Measurements from ENCODE around the gene PTPRG. TPM values are rescaled to one million over a fixed set of nuclear protein-coding genes. Genes with fewer than 3 reads are reported as not detected.

PTPRG gene
- total and polyA plus RNA-seq, 12 donors: 6.3 to 119 (median 72.2) TPM

DNA sequence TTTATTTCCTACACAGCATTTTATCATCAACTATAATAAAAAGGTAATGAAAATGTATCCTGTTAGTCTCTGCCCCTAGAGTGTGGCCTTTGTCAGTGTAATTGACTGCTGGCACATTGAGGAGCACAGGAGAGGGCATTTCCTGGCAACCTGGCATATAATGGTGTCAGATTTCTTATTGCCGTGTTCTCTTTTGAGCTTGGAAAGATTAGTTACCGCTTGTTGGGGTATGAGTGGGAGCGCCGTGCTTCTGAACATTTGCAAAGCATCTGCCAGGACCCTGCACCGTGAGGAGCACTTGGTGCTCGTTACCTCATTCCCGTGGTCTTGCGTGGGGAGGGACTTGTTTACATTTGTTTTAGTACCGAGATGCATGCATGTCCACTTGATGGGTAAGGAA lies 124.4 kb downstream of the PTPRG start:
- WGBS, 4 donors: 85 to 92% (median 89%) methylated on average over 9 of the region's 9 CpGs
- Histone ChIP-seq H3K27me3 (no peaks in the 10 kb centered on the region), H3K36me3 (replicated peaks in 1 of 2) (no peaks in the 10 kb centered on the region), H3K4me1 (replicated peaks in 1 of 2) (peaks cover 0 to 9% of the 10 kb centered on the region in 2 donors), H3K4me3 (no peak overlapping the region), H3K9me3 (replicated peaks in 1 of 3) (no peaks in the 10 kb centered on the region), H3K27ac (no peak overlapping the region)
- intact Hi-C loops (cut with DNase I): no loop called here
- no peak for DNase-seq
- TF ChIP-seq, protein P1, sequence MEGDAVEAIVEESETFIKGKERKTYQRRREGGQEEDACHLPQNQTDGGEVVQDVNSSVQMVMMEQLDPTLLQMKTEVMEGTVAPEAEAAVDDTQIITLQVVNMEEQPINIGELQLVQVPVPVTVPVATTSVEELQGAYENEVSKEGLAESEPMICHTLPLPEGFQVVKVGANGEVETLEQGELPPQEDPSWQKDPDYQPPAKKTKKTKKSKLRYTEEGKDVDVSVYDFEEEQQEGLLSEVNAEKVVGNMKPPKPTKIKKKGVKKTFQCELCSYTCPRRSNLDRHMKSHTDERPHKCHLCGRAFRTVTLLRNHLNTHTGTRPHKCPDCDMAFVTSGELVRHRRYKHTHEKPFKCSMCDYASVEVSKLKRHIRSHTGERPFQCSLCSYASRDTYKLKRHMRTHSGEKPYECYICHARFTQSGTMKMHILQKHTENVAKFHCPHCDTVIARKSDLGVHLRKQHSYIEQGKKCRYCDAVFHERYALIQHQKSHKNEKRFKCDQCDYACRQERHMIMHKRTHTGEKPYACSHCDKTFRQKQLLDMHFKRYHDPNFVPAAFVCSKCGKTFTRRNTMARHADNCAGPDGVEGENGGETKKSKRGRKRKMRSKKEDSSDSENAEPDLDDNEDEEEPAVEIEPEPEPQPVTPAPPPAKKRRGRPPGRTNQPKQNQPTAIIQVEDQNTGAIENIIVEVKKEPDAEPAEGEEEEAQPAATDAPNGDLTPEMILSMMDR (IDR thresholded peaks at IDR 0.05): no peak
- no peak for TF ChIP-seq POLR2A (IDR thresholded peaks at IDR 0.05)

DNA sequence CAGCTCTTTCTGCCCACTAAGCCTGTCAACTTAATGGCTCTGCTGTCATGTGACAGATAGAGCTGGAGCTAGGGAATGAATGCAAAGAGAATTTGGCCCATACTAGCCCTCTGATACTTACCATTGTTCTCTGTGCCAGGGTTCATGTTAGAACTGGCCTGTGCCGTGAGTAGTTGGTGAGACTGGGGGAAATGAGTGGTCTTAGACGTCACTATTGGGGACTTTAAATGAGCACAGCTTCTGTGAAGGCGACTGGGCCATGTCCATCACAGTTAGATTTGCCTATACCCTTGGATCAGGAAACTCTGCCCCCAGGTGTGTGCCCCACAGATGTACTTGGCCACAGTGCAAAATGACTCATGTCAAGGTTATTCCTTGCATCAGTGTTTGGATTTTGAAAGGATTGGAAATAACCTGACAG lies 124.9 kb downstream of the PTPRG start:
- intact Hi-C loops (cut with DNase I): no loop called here
- no peaks in the 10 kb centered on the region for H3K27me3 ChIP-seq
- TF ChIP-seq POLR2A (IDR thresholded peaks at IDR 0.05): no peak
- TF ChIP-seq, protein P1 (IDR thresholded peaks at IDR 0.05): no peak
- no peak overlapping the region for H3K27ac ChIP-seq
- 66 to 79% (median 73%) methylated on average over 3 of the region's 3 CpGs for WGBS, 4 donors
- H3K9me3 ChIP-seq (replicated peaks in 1 of 3): no peaks in the 10 kb centered on the region
- peaks cover 0 to 9% of the 10 kb centered on the region in 2 donors for H3K4me1 ChIP-seq (replicated peaks in 1 of 2)
- no peak overlapping the region for H3K4me3 ChIP-seq
- DNase-seq: peak in 1 of 7 donors; percentile 13
- H3K36me3 ChIP-seq (replicated peaks in 1 of 2): no peaks in the 10 kb centered on the region

DNA sequence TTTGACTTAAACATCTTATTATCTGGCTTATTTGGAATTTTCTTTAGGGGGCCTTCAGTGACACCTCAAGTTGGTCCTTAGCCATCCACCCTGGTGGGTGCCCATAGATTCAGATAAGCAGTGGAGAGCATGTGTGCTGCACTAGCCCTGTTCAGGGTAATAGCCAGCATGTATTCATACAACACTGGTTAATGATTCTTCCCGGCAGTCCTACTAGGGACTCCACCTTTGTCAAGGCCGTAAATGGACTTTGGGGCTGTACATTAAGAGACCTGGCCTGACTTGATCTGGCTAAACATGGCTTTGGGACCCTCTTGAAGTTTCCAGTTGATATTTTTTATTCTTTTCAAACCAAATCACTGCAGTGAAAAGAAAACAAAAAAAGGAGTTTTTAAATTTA lies 125.8 kb downstream of the PTPRG start:
- Histone ChIP-seq H3K4me3 (no peak overlapping the region), H3K4me1 (replicated peaks in 1 of 2) (peaks cover 0 to 9% of the 10 kb centered on the region in 2 donors), H3K36me3 (replicated peaks in 1 of 2) (no peaks in the 10 kb centered on the region), H3K9me3 (replicated peaks in 1 of 3) (no peaks in the 10 kb centered on the region), H3K27ac (no peak overlapping the region), H3K27me3 (no peaks in the 10 kb centered on the region)
- intact Hi-C loops (cut with DNase I): no loop called here
- 78 to 98% (median 86%) methylated on average over 2 of the region's 2 CpGs for WGBS, 4 donors
- TF ChIP-seq, protein P1 (IDR thresholded peaks at IDR 0.05): no peak
- no peak for TF ChIP-seq POLR2A (IDR thresholded peaks at IDR 0.05)
- DNase-seq: no peak

DNA sequence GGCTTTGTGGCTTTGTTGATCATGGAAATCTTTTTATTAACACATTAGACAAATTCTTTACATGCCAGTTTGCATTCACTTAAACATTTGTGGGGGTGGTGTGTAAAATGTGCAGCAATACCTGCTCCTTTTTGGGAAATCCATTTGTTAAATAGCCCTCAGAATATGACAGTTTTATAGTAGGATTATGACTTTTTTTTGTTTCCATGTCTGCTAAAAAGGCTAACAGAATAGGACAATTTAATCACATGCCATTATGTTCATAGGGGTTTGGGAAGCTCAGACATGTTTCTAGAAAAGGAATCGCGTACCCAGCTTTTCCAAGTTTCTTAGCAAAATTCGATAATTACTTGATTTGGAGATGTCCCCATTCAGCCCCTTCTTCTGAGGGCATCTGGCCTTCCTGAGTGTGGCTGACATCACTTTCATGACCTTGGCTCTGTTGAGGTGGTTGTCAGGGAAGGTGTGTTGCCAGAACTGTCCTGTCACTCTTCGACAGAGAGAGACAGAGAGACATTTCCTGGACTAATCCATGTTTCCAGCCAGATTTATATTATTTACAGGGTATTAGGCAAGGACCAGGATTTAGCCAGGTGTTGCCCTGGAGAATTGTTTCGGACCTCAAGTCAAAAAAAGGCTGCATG lies 126.4 kb downstream of the PTPRG start:
- TF ChIP-seq, protein P1 (IDR thresholded peaks at IDR 0.05): no peak
- TF ChIP-seq POLR2A (IDR thresholded peaks at IDR 0.05): no peak
- Histone ChIP-seq H3K36me3 (replicated peaks in 1 of 2) (no peaks in the 10 kb centered on the region), H3K4me3 (no peak overlapping the region), H3K4me1 (replicated peaks in 1 of 2) (peaks cover 0 to 9% of the 10 kb centered on the region in 2 donors), H3K9me3 (replicated peaks in 1 of 3) (no peaks in the 10 kb centered on the region), H3K27me3 (no peaks in the 10 kb centered on the region), H3K27ac (no peak overlapping the region)
- WGBS, 4 donors: 68 to 79% (median 77%) methylated on average over 5 of the region's 5 CpGs
- intact Hi-C loops (cut with DNase I): no loop called here
- no peak for DNase-seq

All from adrenal gland (tissue), 12 donors.